HG03064 (cell line): Measurements from ENCODE around the gene UTP11.
A peak's percentile ranks its signal among the peaks of the same experiment; 100 is the strongest.
"Not testable (repeated sequence)": the region's sequence is repeated elsewhere in the genome, so short reads cannot be mapped to it uniquely, and the experiment has no call there.

Experiments used
- ATAC-seq: cut with Tn5 transposase; IDR thresholded peaks from one replicate; pipeline ENCODE4 v1.9.1; 2021; ENCODE audit warnings: low read depth; ENCODE audit not compliant: unreplicated experiment

Gene UTP11, protein sequence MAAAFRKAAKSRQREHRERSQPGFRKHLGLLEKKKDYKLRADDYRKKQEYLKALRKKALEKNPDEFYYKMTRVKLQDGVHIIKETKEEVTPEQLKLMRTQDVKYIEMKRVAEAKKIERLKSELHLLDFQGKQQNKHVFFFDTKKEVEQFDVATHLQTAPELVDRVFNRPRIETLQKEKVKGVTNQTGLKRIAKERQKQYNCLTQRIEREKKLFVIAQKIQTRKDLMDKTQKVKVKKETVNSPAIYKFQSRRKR

DNA sequence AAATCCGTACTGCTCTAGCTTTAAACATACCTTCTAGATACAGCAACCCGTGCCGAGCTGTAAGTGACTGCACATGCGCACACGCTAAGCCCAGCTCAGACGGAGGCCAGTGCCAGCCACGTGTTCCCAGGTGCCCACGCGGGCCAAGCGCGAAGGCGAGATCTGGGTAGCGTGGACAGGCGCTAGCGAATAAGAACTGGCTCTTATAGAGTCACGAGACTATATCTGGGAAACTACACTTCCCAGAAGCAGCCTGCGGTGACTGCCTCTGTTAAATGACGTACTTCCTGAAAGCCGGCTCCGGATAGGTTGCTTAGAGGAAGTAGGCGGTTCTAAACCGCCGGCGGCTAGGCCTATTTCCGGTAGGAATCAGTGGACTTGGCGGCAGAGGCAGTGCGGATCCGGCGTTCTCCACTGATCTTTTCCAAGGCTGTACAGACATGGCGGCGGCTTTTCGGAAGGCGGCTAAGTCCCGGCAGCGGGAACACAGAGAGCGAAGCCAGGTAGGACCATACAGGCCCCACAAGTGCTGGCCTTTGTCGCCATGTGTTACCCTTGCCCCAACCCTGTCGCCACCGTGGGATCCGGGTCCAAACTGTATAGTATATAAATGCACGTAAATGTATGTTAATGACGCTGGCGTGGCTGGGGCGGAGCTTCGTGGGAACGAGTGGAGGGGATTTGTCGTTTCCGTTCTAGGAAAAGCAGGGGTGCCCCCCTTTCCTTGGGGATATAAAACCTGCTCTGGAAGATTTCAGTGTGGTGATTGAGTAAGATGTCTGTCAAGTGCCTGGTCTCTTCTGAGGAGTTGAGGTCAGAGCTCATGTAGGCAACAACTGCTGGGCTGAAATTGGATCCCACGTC is at the start of gene UTP11:
UTP11 (plus strand) TSS at position 372 of the 864 bp plus-strand sequence; CDS start at position 441, 69 bp downstream.
- peak; percentile 92 for ATAC-seq

GRCh38 chr1:37964106-37964505 is 48.4 kb upstream of the UTP11 start:
- not testable (repeated sequence) for ATAC-seq

- no peak for ATAC-seq
Observed at GRCh38 chr1:37965301-37965700, 47.2 kb upstream of the UTP11 start.

- ATAC-seq, result not testable (repeated sequence)
Observed at GRCh38 chr1:37973684-37974083, 38.9 kb upstream of the UTP11 start.

GRCh38 chr1:37974567-37974966 is 38.0 kb upstream of the UTP11 start:
- ATAC-seq, result no peak

DNA sequence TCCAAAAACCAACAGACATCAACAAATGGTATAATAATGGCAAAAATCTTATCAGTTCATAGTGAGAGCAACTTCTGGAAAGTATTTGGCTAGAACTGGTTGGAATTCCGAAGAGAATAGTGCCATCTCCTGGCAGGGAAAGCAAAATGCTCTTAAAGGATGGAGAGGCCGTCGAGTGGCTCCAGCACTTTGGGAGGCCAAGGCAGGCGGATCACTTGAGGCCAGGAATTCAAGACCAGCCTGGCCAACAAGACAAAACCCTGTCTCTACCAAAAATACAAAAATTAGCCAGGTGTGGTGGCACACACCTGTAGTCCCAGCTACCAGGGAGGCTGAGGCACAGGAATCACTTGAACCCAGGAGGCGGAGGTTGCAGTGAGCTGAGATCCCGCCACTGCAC is 37.5 kb upstream of the UTP11 start:
- not testable (repeated sequence) for ATAC-seq

- ATAC-seq, result no peak
Observed at GRCh38 chr1:37978541-37978940, 34.0 kb upstream of the UTP11 start.

DNA sequence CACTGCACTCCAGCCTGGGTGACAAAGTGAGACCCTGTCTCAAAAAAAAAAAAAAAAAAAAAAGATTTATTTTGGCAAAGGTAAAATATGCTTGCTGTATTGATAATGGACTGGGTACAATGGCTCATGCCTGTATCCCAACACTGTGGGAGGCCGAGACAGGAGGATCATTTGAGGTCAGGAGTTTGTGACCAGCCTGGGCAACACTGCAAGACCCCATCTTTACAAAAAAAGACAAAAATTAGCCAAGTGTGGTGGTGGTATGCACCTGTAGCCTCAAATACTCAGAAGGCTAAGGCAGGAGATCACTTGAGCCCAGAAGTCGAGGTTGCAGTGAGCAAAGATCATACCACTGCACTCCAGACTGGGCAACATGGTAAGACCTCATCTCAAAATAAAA is 29.0 kb upstream of the UTP11 start:
- ATAC-seq, result no peak

DNA sequence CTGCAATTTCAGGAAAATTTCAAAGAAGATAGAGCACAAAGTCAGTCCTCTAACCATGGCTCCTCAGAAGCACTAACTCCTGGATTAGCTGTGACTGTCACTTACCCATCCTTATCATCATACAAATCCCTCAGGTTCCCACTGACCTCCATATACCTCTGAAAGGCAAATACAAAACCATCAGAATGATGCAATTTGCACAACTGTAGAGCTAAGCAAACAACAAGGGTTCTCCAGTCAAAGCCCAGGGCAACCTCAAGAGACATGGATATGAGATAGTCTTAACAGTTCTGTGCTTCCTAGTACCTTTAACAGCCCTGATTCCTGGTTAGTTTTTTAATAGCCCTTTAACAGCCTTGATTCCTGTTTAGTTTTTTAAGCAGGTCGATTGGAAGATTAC is 24.9 kb upstream of the UTP11 start:
- no peak for ATAC-seq

DNA sequence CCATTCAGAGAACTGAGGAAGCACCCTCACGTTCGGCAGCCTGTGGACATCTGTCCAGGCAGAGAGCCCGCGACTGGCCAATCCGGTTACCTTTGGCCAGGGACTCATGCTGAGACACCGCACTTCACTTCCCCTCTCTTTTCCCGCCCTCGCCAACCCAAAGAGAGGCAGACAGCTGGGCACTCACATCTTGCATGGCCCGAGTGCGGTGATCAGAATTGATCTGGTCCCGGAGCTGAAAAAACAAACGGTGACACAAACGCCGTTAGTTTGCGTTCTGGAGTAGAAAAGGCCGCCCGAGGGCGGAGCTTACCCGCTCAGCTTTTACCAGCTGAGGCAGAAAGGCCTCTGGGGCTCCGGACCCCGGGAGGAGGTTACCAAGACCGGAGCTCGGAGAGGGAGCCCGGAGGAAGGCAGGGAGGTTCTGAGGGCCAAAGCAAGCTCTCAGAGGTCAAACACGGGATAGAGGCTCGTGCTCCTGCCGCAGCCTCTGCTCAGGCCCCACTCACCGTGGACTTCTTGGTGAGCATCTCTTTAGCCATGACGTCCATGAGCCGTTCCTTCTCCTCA is 23.1 kb upstream of the UTP11 start:
- ATAC-seq, result peak; percentile 15

DNA sequence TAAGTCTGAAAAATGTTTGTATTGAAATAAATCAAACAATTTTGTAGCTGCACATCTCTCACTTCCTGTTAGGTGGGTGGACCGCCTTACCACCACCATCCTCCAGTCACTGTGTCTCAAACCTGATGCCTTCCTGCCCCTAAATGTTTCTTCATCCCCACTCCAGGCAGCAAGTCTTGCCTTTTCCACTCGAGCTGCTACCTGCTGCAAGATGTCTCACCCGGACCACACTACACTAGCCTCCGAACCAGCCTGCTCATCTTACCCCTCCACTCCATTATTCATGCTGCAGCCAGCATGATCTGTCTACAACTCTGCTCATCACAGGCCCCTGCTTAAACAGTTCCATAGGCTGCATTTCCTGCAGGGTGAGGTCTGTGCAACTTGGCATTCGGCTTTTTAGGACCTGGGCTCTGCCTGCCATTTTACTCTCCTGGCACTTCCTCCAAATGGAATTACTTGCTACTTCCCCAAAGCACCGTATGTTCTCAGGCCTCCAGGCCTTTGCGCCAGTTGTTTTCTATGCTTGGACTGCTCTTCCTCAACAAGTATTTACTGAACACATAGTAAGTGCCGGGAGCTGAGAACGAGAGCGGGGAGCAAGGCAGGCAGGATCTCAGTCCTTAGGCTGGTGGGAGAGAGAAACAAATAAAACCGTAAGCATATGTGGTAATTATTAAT is 17.5 kb upstream of the UTP11 start:
- ATAC-seq, result no peak

GRCh38 chr1:37995751-37996345 is 16.7 kb upstream of the UTP11 start:
- no peak for ATAC-seq

DNA sequence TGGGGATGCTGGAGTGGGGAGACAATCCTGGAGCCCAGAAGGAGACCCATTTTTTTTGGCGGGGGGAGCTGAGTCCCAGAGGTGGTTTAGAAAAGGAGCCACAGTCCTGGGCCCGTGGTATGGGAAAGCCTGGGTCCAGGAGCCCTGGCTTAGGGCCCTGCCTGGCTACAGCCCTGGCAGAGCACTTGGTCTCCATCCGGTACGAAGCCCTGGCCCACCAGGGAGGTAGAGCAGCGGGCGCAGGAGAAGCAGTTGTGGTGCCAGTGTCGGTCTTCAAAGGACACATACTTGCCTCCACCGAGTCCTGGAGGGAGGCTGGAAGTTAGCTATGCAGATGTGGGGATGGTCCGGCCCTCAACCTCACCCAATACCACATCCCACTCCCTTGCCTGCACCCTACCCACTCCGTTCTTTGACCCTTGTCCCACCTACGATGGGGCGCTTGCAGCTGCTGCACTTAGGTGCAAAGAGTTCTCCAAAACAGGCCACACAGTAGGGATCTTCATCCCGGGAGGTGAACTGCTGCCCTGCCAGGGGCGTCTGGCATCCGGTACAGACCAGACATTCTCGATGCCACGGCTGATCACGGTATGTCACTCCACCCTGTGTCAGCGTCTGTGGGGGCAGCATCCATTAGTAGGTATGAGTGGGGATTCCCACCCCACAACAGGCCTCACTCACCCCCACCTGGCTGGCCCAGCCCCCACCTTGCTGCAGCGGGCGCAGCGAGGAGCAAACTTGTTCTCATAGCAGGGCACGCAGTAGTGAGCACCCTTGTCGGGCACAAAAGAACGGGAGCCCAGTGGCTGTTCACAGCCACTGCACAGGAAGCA is 15.1 kb upstream of the UTP11 start:
- no peak for ATAC-seq

- ATAC-seq, result no peak
Observed at GRCh38 chr1:37998089-37998808, 14.3 kb upstream of the UTP11 start.

DNA sequence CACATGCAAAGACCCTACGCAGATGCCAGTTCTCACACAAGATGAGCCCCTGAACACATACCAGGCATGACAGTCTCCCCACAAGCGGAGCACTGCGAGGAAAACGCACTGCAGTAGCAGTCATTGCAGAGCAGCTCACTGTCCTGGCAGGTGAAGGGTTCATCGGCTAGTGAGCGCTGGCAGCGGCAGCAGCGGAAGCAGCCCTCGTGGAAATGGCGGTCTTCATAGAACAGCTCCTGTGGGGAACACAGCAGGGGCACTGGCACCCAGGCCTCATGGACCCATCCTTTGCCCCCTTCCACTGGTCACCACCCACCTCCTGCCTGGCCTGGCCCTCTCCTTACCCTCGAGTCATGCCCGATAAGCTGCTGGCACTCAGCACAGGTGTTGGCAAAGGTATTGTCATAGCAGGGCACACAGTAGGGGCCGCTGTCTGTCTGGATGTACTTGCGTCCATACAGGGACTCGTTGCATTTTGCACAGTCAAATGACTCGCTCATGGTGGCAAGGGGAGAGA is 13.6 kb upstream of the UTP11 start:
- ATAC-seq, result no peak

- no peak for ATAC-seq
Observed at GRCh38 chr1:37999430-38000232, 12.9 kb upstream of the UTP11 start.

DNA sequence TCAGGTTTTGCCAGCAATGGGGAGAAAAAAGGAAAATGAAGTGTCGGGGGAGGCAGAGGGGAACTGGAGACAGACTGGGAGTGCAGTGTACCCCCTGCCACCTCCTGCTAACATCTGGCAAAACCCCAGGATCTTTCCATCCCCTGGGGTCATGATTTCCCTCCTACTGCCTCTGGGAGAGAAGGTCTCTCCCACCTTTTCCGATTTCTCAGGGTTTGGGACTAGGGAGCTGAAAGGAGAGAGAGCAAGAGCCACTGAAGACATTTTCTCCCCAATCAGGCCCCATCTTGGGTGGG is 12.4 kb upstream of the UTP11 start:
- ATAC-seq, result no peak
